ENCODE results near the gene USP32. TPM values are rescaled to one million over a fixed set of nuclear protein-coding genes. Genes with fewer than 3 reads are reported as not detected.
"Not testable (repeated sequence)": the region's sequence is repeated elsewhere in the genome, so short reads cannot be mapped to it uniquely, and the experiment has no call there.

USP32 gene
- total and polyA plus RNA-seq, 4 donors = 11.6 to 103 (median 42.9) TPM

DNA sequence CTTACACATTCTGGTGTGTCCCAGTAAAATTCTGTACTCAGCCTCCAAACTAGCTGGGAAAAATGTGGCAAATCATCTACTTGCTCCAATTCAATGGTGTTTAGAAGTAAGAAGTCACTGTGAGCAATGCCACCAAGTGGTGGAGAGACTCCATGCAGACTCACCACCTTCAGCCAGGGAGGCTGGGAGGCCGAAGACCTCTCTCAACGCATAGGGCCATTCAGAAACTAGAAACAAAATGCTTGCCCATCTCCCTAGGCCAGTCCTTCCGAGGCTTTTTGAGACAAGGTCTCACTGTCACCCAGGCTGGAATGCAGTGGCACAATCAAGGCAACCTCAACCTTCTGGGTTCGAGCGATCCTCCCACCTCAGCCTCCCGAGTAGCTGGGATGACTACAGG is 217.2 kb downstream of the USP32 start:
- peaks cover 1 to 30% (median 18%) of the 10 kb centered on the region in 4 donors for H3K4me1 ChIP-seq (ENCODE audit: control insufficient read depth in 4 of 4, insufficient read depth in 4 of 4, low read length in 3 of 4)
- not testable (repeated sequence) for H3K27ac ChIP-seq (ENCODE audit: low read depth in 1 of 2, low read length in 2 of 2); H3K36me3 ChIP-seq (ENCODE audit: control insufficient read depth in 4 of 4, insufficient read depth in 3 of 4, low read depth in 1 of 4, low read length in 3 of 4); H3K9me3 ChIP-seq (ENCODE audit: control insufficient read depth in 4 of 4, low read length in 3 of 4); DNase-seq (ENCODE audit: low spot score); H3K9ac ChIP-seq (ENCODE audit: low read depth in 1 of 2, low read length in 2 of 2); H3K27me3 ChIP-seq (ENCODE audit: control insufficient read depth in 4 of 4, insufficient read depth in 4 of 4, low read length in 3 of 4); H3K4me3 ChIP-seq (ENCODE audit: low read depth in 1 of 3, low read length in 3 of 3)
- TF ChIP-seq RAD21 (IDR thresholded peaks at IDR 0.05) = peak; percentile 42 to 50
- TF ChIP-seq, protein P1, sequence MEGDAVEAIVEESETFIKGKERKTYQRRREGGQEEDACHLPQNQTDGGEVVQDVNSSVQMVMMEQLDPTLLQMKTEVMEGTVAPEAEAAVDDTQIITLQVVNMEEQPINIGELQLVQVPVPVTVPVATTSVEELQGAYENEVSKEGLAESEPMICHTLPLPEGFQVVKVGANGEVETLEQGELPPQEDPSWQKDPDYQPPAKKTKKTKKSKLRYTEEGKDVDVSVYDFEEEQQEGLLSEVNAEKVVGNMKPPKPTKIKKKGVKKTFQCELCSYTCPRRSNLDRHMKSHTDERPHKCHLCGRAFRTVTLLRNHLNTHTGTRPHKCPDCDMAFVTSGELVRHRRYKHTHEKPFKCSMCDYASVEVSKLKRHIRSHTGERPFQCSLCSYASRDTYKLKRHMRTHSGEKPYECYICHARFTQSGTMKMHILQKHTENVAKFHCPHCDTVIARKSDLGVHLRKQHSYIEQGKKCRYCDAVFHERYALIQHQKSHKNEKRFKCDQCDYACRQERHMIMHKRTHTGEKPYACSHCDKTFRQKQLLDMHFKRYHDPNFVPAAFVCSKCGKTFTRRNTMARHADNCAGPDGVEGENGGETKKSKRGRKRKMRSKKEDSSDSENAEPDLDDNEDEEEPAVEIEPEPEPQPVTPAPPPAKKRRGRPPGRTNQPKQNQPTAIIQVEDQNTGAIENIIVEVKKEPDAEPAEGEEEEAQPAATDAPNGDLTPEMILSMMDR (IDR thresholded peaks at IDR 0.05; ENCODE audit: low read depth, low read length, missing input control) = peak; percentile 2
- 95% methylated on average over 6 of the region's 6 CpGs for WGBS

DNA sequence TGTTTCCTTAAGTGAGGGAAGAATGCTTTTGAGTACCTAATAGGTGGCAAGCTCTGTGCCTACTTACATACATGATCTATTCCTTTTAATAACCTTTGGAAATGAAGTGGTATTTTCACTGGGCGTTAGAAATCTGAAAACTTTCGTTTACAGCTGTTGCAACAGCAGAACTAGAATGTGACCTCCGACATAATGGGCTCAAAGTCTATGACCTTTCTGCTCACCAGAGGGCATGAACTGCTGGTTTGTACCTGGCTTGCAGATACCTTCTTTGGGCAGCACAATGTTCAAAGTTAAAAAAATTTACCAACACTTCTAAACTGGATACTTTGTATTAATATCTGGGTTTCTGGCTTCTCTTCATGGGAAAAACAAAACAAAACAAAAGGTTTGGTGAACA is 217.9 kb downstream of the USP32 start:
- Histone ChIP-seq H3K4me3 (ENCODE audit: low read depth in 1 of 3, low read length in 3 of 3) (no peak overlapping the region), H3K27ac (ENCODE audit: low read depth in 1 of 2, low read length in 2 of 2) (no peak overlapping the region), H3K36me3 (ENCODE audit: control insufficient read depth in 4 of 4, insufficient read depth in 3 of 4, low read depth in 1 of 4, low read length in 3 of 4) (peaks cover 0 to 8% (median 3%) of the 10 kb centered on the region in 4 donors), H3K9ac (ENCODE audit: low read depth in 1 of 2, low read length in 2 of 2) (no peak overlapping the region), H3K4me1 (ENCODE audit: control insufficient read depth in 4 of 4, insufficient read depth in 4 of 4, low read length in 3 of 4) (peaks cover 1 to 30% (median 18%) of the 10 kb centered on the region in 4 donors), H3K9me3 (ENCODE audit: control insufficient read depth in 4 of 4, low read length in 3 of 4) (no peaks in the 10 kb centered on the region), H3K27me3 (ENCODE audit: control insufficient read depth in 4 of 4, insufficient read depth in 4 of 4, low read length in 3 of 4) (no peaks in the 10 kb centered on the region)
- 25% methylated on average over 3 of the region's 3 CpGs for WGBS
- DNase-seq (ENCODE audit: low spot score) = no peak
- TF ChIP-seq NR2F2 (IDR thresholded peaks at IDR 0.05) (peak; percentile 82), TAF1 (conservative IDR thresholded peaks at IDR 0.05) (no peak), HNF4G (IDR thresholded peaks at IDR 0.05) (peak; percentile 82), RXRA (IDR thresholded peaks at IDR 0.05) (peak; percentile 65 to 76), SP1 (IDR thresholded peaks at IDR 0.05) (no peak), HNF4A (conservative IDR thresholded peaks at IDR 0.05) (peak; percentile 84 to 96)
- TF ChIP-seq, protein P2, sequence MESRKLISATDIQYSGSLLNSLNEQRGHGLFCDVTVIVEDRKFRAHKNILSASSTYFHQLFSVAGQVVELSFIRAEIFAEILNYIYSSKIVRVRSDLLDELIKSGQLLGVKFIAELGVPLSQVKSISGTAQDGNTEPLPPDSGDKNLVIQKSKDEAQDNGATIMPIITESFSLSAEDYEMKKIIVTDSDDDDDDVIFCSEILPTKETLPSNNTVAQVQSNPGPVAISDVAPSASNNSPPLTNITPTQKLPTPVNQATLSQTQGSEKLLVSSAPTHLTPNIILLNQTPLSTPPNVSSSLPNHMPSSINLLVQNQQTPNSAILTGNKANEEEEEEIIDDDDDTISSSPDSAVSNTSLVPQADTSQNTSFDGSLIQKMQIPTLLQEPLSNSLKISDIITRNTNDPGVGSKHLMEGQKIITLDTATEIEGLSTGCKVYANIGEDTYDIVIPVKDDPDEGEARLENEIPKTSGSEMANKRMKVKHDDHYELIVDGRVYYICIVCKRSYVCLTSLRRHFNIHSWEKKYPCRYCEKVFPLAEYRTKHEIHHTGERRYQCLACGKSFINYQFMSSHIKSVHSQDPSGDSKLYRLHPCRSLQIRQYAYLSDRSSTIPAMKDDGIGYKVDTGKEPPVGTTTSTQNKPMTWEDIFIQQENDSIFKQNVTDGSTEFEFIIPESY (IDR thresholded peaks at IDR 0.05) = no peak

DNA sequence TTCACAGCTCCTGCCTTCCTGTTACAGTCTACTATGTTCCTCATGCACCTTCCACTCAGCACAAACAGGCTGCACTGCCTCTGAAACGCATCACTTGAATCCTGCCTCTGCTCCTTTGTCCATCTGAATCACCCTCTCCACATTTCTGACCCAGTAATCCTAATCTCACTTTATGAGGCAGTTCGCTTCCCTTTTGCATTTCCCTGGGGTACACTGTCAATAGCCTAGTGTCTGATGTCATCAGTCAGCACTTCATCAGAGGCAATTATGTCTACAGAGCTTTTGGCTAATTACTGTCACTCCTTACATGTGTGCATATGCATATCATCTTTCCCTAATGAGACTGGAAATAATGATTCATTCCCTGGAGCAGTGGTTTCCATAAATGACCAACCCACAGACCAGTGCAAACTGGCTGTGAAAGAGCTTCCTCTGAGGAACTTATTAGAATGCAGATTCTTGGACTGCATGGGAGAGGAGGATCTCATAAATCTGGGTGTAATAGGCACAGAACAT is 218.6 kb downstream of the USP32 start:
- Histone ChIP-seq H3K9ac (ENCODE audit: low read depth in 1 of 2, low read length in 2 of 2) (no peak overlapping the region), H3K27ac (ENCODE audit: low read depth in 1 of 2, low read length in 2 of 2) (no peak overlapping the region), H3K4me3 (ENCODE audit: low read depth in 1 of 3, low read length in 3 of 3) (no peak overlapping the region), H3K36me3 (ENCODE audit: control insufficient read depth in 4 of 4, insufficient read depth in 3 of 4, low read depth in 1 of 4, low read length in 3 of 4) (peaks cover 0 to 5% (median 2%) of the 10 kb centered on the region in 4 donors), H3K27me3 (ENCODE audit: control insufficient read depth in 4 of 4, insufficient read depth in 4 of 4, low read length in 3 of 4) (no peaks in the 10 kb centered on the region), H3K4me1 (ENCODE audit: control insufficient read depth in 4 of 4, insufficient read depth in 4 of 4, low read length in 3 of 4) (peaks cover 1 to 30% (median 18%) of the 10 kb centered on the region in 4 donors), H3K9me3 (ENCODE audit: control insufficient read depth in 4 of 4, low read length in 3 of 4) (no peaks in the 10 kb centered on the region)
- WGBS = 82% methylated on average over 2 of the region's 2 CpGs
- DNase-seq (ENCODE audit: low spot score) = no peak
- TF ChIP-seq, protein P3, sequence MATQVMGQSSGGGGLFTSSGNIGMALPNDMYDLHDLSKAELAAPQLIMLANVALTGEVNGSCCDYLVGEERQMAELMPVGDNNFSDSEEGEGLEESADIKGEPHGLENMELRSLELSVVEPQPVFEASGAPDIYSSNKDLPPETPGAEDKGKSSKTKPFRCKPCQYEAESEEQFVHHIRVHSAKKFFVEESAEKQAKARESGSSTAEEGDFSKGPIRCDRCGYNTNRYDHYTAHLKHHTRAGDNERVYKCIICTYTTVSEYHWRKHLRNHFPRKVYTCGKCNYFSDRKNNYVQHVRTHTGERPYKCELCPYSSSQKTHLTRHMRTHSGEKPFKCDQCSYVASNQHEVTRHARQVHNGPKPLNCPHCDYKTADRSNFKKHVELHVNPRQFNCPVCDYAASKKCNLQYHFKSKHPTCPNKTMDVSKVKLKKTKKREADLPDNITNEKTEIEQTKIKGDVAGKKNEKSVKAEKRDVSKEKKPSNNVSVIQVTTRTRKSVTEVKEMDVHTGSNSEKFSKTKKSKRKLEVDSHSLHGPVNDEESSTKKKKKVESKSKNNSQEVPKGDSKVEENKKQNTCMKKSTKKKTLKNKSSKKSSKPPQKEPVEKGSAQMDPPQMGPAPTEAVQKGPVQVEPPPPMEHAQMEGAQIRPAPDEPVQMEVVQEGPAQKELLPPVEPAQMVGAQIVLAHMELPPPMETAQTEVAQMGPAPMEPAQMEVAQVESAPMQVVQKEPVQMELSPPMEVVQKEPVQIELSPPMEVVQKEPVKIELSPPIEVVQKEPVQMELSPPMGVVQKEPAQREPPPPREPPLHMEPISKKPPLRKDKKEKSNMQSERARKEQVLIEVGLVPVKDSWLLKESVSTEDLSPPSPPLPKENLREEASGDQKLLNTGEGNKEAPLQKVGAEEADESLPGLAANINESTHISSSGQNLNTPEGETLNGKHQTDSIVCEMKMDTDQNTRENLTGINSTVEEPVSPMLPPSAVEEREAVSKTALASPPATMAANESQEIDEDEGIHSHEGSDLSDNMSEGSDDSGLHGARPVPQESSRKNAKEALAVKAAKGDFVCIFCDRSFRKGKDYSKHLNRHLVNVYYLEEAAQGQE (IDR thresholded peaks at IDR 0.05) = no peak
- TF ChIP-seq RAD21 (IDR thresholded peaks at IDR 0.05) (no peak), FOXA2 (IDR thresholded peaks at IDR 0.05) (no peak), YY1 (IDR thresholded peaks at IDR 0.05) (no peak), NR2F2 (IDR thresholded peaks at IDR 0.05) (no peak), TAF1 (conservative IDR thresholded peaks at IDR 0.05) (no peak), EGR1 (IDR thresholded peaks at IDR 0.05; ENCODE audit: low read depth in 2 of 2) (no peak), HNF4G (IDR thresholded peaks at IDR 0.05) (no peak), SP1 (IDR thresholded peaks at IDR 0.05) (no peak), JUND (IDR thresholded peaks at IDR 0.05) (no peak), FOXA1 (IDR thresholded peaks at IDR 0.05) (no peak), HNF4A (conservative IDR thresholded peaks at IDR 0.05) (no peak), GABPA (IDR thresholded peaks at IDR 0.05 in 1 of 2, conservative IDR thresholded peaks at IDR 0.05 in 1 of 2) (no peak), RXRA (IDR thresholded peaks at IDR 0.05) (no peak)
- TF ChIP-seq, protein P4, sequence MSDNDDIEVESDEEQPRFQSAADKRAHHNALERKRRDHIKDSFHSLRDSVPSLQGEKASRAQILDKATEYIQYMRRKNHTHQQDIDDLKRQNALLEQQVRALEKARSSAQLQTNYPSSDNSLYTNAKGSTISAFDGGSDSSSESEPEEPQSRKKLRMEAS (IDR thresholded peaks at IDR 0.05) = no peak
- TF ChIP-seq, protein P1 (IDR thresholded peaks at IDR 0.05; ENCODE audit: low read depth, low read length, missing input control) = no peak
- TF ChIP-seq, protein P5, sequence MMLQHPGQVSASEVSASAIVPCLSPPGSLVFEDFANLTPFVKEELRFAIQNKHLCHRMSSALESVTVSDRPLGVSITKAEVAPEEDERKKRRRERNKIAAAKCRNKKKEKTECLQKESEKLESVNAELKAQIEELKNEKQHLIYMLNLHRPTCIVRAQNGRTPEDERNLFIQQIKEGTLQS (IDR thresholded peaks at IDR 0.05) = no peak
